Endothelial cell of umbilical vein (primary cell): ENCODE data around the gene OR11H12.
"Not testable (repeated sequence)": the region's sequence is repeated elsewhere in the genome, so short reads cannot be mapped to it uniquely, and the experiment has no call there.

ENCODE experiments used
- CTCF ChIP-seq, 2 donors: IDR thresholded peaks; 1 replicate in 1 of 2; 2 replicates in 1 of 2; pipeline ENCODE4 v1.5.1; 2011; ENCODE audit warnings: low read length in 2 of 2, mild to moderate bottlenecking in 2 of 2, moderate library complexity in 2 of 2, control low read depth in 1 of 2, inconsistent platforms in 1 of 2, low read depth in 1 of 2; ENCODE audit not compliant: insufficient read depth in 1 of 2; ENCODE audit errors: extremely low read depth in 1 of 2
- FOS ChIP-seq: IDR thresholded peaks from 2 replicates; pipeline ENCODE4 v1.6.1; 2011; ENCODE audit warnings: mild to moderate bottlenecking, low read length, moderate library complexity, borderline replicate concordance; ENCODE audit not compliant: insufficient read depth
- JUN ChIP-seq: IDR thresholded peaks from 2 replicates; pipeline ENCODE4 v1.6.1; 2011; ENCODE audit warnings: borderline replicate concordance, low read depth; ENCODE audit not compliant: insufficient read length, insufficient read depth
- MAX ChIP-seq: IDR thresholded peaks from 2 replicates; pipeline ENCODE4 v1.6.1; 2011; ENCODE audit not compliant: insufficient read depth, insufficient read length

DNA sequence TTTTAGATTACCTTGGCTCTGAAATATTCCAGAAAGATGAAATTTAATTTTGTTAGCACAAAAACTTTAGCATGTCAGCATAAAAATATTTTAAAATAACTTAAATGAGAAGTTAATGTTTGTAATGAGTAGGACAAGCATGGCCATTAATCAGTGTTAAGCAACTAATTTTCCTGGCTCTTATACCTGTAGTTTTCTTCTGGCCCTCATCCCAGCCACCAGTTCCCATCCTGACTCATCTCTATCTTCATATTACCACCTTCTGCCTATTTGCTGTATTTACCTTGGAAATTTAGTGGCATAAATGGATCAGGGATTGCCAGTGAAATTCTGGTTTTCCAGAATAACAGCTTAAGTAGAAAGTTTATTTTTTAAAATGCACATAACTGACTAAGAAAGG is 37.1 kb downstream of the OR11H12 start:
- TF ChIP-seq CTCF (IDR thresholded peaks at IDR 0.05; ENCODE audit: extremely low read depth in 1 of 2, insufficient read depth in 1 of 2, low read depth in 1 of 2, low read length in 2 of 2); FOS; JUN; MAX: not testable (repeated sequence)
